Myocyte (in vitro differentiated cells): Measurements from ENCODE around the gene PNKP. TPM values are rescaled to one million over a fixed set of nuclear protein-coding genes. Genes with fewer than 3 reads are reported as not detected.

ENCODE experiments used
- DNase-seq: peaks from one replicate; pipeline ENCODE4 v3.0.0-alpha.2; 2012; ENCODE audit warnings: low read depth
- total RNA-seq: library from RNA; depleted of rRNA; stranded (reverse); fragments of >200 nt; gene quantifications from 2 replicates; pipeline ENCODE4 v1.2.3, GENCODE V29; 2014

PNKP gene
- total RNA-seq, 1 donor from 2014 or later: 31.1 TPM

DNA sequence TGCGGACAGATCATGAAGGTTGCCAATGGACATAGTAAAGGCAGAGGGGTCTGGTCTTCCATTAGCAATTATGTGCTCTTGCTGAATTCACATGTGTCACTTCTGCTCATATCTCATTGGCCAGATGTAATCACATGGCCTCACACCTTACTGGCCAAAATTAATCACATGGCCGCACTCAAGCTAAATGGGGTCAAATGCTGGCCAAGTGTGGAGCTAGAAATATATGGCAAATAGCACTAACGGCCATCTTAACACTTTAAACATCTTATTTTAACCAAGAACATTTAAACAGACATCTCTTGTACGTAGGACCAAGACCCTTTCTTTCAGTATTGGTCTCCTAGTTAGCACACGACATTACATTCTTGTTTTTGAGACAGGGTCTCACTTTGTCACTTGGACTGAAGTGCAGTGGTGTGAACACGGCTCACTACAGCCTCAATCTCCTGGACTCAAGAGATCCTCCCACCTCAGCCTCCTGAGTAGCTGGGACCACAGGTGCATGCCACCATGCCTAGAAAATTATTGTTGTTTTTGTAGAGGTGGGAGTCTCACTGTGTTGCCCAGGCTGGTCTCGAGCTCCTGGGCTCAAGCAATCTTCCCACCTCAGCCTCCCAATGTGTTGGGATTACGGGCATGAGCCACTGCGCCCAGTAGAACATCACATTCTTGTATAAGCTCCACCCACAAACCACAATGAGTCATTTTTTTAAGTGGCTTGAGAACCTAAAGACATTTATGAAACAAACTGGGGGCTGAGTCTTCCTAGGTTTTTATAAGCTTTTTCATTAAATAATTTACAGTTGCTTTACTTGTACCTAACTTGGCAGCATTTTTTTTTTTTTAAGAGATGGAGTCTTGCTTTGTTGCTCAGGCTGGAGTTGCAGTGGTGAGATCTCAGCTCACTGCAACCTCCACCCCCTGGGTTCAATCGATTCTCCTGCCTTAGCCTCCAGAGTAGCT is 19.4 kb downstream of the PNKP start:
- DNase-seq: peak; percentile 56

DNA sequence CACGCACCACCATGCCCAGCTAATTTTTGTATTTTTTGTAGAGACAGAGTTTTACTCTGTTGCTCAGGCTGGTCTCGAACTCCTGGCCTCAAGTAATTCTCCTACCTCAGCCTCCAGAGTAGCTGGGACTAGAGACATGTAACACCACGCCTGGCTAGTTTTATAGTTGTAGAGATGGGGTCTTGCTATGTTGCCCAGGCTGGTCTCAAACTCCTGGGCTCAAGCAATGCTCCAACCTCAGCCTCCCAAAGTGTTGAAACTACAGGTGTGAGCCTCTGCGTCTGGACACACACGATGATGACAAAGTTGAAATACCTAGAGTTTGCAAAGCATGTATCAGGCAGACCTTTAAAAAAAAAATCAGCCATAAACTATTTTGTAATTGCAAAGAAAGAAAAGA is 21.0 kb downstream of the PNKP start:
- DNase-seq: no peak

DNA sequence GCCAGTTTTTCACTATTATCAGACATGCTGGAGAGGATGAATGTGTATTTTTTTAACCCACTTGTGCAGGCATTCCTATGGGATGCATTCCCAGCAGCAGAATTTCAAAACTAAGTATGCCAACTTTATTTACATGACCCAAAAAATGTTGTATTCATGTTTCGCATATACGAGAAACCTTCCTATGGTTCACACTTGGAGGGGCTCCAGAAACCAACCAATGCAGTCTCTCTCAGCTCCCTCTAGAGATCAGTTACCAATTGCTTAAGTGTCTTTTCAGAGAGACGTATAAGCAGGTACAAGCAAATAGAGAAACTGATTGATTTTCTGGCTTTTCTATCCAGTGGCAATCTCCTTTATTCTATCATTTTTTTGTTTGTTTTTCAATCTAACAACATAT is 22.0 kb downstream of the PNKP start:
- DNase-seq: no peak

DNA sequence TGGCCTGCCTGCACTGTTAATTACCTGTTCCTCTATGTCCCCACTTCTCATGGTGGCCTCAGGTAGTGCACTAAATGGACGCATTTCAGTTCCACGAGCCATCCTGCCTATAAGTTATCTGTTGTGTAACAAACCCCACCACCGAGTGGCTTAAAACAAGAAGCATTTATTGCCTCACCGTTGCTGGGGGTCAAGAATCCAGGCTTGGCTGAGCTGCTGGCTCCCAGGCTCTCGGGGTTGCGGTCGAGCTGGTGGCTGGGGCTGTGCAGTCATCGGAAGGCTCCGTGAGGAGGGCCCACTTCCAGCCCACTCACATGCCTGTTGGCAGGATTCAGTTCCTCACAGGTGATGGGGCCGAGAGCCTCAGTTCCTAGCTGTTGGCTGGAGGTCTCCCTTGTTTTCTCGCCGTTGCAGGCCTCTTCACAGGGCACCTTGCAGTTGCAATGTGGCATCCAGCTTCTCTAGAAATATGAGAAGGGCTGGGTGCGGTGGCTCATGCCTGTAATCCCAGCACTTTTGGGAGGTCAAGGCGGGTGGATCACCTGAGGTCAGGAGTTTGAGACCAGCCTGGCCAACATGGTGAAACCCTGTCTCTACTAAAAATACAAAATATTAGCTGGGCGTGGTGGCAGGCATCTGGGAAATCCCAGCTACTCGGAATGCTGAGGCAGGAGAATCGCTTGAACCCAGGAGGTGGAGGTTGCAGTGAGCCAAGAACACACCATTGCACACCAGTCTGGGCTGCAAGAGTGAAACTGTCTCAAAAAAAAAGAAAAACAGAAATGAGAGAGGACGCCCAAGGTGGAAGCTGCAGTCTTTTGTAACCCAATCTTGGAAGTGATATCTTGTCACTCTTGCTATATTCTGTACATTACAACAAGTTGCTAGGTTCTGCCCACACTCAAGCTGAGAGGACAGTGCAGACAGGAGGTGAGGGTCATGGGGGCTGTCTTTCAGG is 23.0 kb downstream of the PNKP start:
- no peak for DNase-seq

DNA sequence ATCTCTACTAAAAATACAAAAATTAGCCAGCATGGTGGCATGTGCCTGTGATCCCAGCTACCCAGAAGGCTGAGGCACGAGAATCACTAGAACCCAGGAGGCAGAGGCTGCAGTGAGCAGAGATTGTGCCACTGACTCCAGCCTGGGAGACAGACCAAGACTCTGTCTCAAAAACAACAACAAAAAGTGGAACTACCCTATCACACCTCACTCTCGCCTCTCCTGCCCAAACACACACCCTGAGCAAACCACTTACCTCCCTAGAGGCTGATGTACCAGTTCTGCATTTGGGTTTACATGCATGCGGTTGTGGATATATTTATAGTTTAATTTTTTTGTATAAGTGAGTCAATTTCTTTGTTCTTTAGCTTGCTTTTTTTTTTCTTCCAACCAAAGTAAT is 24.1 kb downstream of the PNKP start:
- no peak for DNase-seq

DNA sequence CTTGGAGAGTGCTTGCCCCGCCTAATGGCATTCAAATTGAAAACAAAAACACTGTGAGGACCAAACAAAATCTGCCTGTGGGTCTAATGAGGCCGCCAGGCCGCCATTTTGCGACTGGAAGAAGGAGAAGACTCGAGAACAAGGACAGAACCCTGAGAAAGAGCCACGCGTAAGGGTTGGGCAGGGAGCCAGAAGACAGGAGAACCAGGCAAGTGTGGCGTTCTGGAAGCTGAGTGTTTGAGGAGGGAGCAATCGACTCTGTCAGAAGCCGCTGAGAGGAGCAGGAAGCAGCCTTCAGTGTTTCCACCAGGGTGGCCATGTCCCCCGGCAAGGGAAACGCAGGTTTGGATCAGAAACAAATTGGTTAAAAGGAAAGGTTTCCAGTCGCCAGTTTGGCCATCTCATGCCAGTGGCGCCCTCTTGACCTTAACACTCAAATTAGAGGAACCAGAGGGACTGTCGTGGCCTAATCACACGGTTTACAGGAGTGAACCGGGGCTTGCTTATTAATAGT is 26.6 kb downstream of the PNKP start:
- DNase-seq: no peak

DNA sequence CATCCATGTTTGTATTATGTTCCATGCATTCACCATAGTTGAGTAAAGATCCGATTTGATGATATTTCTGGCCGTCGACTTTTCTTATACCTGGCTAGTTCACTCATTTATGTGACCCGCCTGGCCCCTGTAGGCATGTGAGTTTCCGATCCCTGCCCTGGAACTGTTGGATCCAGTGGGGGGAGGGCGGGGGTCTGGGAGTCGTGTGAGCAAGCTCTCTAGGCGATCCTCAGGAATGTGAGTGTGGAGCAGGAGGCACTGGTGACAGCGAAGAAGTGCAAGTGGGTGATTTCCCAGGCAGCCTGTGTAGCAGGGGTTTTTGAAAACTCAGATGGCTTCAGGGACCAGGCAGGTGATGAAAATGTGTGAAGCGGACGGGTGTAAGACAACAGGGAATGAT is 27.1 kb downstream of the PNKP start:
- DNase-seq: no peak

DNA sequence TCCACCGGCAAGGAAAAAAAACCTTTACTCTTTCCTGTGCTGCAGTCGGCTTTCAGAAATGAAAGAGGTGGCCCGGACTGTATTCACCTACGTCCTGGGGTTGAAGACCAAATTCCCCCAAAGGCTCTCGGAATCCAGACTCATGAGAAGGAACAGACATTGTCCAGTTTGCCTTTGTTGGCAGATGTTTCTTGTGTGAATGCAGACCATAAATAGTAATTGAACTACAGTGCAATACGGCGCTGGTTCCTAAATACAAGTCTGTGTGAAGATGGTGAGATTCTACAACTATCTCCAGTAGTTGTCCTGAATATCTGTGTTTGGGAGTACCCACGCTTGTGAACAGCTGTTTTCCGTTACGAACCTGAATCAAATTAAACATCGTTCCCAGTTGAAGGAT is 27.7 kb downstream of the PNKP start:
- no peak for DNase-seq

DNA sequence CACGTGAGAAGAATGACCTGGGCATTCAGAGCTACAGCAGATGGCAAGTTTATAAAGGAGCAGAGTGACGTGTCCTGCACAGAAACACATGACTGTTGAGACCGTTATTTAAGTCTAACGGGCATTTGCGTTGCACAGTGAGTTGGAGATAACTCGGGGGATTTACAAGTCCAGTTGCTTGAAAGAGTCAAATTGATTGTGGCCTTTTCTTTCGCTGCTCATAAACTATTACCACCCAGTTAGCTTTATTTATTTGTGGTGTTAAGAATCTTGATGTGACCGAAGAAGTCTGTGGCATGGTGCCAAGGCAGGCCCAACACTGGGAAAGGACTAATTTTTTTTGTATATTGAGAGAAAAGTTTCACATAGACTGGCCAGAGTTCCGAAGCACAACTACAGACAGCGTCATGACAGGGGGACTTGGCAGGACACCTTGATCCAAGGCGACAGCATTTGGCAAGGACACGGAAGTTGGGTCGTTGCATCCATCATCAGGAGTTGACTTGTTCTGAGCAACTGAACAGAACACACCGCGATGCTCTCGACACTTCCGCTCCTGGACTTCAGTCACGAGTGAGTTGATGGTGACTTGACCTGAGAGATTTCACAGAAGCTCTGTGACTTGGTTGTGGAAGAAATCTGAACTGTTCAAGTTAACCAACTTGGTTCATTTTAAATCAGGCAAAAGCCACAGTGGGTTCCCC is 28.3 kb downstream of the PNKP start:
- DNase-seq: no peak

DNA sequence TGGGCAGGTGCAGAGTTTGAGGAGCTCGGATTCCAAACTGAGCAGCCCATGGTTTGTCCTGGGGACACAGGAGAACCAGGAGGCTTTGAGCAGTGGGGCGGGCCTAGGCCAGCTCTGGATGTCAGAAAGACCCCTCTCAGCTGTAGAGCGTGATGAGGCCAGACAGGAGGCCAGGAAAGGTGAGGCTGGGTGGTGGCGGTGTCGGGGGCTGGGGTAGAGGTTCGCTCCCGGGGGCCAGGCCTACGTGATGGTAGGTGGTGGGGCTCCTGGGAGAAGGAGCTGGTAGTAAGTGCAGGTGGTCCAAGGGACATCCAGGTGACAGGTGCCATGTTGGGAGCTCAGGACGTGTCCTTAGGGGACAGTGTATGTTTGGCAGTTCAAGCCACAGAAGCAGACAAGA is 30.0 kb downstream of the PNKP start:
- DNase-seq: no peak

DNA sequence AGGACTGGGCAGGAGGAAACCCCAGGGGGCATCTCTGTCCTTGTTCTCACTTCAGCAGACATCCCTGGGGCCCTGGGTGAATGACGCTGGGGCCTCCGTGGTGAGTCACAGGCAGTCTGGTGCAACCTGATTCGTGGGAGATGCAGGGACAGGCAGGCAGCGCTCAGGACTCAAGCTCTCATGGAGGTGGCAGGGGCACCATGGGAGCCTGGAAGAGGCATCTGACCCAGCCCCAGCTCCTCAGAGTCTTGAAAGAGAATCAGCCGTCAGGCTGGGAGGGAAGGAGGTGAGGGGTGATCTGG is 30.4 kb downstream of the PNKP start:
- no peak for DNase-seq

DNA sequence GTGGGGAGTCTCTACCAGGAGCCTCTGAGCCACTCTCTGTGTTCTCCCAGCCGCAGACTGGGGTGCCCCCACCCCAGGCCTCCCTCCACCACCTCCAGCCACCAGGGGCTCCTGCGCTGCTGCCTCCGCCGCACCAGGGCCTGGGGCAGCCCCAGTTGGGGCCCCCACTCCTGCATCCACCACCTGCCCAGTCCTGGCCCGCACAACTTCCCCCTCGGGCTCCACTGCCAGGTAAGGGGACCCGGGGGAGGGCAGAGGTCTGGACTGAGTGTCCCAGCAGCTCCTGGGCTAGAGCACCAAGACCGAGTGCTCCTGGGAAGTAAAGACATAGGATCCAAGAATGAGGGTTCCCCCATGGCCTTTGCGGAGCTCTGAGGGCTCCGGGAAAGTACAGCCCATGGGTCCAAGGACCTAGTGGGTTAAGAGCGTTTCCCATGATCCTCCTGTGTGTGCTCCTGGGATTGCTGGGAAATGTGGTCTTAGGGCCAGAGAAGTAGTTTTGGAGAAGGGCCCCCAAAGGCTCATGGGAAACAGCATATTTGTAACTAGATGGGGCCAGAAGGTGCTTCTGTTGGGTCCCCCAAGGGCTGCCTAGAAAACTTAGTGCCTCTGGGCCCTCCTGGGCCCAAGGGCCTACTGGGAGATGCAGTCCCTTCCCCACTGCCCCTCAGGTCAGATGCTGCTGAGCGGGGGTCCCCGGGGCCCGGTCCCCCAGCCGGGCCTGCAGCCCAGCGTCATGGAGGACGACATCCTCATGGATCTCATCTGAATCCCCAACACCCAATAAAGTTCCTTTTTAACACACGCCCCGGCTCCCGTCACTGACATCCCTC is 31.0 kb downstream of the PNKP start:
- DNase-seq: no peak

DNA sequence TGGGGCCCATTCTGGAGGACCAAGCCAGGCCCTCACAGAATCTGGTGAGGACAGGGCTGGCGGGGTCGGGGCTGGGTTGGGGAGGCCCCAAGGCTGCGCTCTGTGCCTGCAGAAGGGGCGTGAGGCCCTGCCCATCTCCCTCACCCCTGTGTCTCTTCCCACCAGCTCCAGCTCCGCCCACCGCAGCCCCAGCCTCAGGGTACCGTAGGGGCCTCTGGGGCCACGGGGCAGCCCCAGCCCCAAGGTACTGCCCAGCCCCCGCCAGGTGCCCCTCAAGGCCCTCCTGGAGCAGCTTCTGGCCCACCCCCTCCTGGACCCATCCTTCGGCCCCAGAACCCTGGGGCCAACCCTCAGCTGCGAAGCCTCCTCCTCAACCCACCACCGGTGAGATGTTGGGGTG is 31.8 kb downstream of the PNKP start:
- DNase-seq: no peak

DNA sequence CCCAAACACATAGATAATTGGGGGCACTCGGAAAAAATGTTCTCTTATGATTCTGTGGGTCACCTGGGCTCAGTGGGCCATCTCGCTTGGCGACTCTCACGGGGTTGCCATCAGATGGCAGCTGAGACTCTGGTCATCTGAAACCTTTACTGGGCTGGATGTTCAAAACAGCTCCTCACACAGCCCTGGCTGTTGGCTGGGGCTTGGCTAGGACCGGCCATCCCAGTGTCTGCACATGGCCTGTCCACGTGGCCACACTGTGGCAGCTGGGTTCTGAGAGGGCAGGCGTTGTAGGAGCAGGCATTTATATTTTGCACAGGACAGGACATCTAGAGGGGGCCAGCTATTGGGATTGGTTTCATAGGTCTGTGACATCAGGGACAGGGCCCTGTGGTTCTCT is 33.8 kb downstream of the PNKP start:
- DNase-seq: peak; percentile 67

DNA sequence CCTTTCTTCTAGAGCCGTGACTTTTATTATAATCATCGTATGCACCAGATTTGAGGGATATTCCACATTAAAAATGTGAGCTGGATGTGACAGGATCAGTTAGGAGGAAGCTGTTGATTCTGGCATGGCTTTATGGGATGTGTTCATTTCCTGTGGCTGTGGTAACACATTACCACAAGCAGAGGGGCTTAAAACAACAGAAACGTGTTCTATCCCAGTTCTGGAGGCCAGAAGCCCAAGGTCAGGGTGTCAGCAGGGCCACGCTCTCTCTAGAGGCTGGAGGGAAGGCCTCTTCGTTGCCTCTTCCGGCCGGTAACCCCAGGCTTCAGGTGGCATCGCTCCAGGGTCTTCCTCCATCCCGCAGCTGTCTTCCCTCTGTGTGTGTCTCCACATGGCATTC is 34.8 kb downstream of the PNKP start:
- peak; percentile 68 for DNase-seq

DNA sequence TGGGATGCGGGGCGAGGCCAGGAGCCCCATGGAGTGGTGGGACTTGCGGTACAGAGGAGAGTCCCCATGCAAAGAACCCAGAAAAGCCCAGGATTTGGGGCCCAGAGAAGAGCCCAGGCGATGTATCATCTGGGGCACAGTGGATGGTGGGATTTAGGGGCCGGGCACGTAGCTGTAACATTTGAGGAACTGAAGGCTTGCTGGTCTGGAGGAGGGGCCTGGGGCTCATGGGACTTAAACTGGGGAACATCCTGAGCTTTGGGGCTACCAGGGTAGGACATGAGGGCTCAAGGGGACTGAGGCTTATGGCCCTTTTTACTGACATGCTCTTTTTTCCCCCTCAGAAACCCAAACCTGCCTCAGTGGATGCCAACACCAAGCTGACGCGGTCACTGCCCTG is 35.8 kb downstream of the PNKP start:
- DNase-seq: no peak

DNA sequence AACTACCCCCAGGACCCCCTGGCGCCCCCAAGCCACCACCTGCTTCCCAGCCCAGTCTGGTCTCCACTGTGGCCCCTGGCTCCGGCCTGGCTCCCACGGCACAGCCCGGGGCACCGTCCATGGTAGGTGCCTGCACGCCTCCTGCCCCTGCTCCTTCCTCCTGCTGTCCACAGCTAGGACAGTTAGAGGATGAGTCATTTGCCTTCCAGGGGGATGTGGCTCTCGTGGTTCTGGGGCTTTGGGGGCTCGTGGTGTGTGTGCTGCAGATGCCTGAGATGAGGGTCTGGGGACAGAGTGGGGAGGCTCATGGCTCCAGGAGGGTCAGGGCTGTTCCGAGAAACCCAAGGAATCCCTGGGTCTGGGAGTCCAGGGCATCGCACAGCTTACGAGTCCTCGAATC is 36.6 kb downstream of the PNKP start:
- peak; percentile 51 for DNase-seq

DNA sequence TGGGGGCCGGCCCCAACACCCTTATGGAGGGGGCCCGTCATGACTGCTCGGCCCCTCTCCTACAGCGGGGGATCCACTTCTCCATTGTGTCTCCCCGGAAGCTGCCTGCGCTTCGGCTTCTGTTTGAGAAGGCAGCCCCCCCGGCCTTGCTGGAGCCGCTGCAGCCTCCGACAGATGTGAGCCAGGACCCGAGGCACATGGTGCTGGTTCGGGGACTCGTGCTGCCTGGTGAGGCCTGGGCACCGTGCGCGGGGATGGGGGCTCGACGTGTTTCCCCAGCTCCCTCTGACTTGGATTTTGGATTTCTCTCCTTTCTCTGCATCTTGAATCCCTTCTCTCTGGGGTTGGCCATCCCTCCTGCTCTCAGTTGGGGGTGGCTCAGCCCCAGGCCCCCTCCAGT is 37.7 kb downstream of the PNKP start:
- DNase-seq: no peak

DNA sequence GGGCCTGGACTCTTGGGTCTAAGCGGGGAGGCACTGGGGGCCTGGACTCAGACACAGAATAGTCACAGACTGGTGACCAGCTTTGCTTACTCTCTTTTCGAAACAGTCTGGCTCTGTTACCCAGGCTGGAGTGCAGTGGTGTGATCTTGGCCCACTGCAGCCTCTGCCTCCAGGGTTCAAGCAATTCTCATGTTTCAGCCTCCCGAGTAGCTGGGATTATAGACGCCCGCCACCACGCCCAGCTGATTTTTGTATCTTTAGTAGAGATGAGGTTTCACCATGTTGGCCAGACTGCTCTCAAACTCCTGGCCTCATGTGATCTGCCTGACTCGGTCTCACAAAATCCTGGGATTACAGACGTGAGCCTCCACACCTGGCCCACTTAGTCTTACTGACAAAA is 38.2 kb downstream of the PNKP start:
- no peak for DNase-seq

DNA sequence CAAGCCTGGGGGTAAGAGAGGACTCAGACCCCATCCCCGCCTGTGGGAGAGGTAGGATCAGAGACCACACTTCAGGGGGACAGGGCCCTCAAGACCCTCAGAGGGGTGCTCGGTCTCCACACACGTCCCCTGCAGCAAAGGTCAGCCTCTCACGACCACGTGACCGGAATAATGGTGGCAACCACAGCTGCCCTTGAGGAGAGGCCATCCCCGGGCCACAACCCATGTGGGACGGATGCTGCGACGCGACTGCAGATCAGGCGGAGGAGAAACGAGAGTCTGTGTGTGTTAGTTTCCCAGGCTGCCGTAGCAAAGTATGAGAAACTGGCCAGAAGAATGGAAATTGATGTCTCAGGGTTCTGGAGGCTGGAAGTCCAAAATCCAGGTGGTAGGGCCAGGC is 40.3 kb downstream of the PNKP start:
- DNase-seq: no peak

DNA sequence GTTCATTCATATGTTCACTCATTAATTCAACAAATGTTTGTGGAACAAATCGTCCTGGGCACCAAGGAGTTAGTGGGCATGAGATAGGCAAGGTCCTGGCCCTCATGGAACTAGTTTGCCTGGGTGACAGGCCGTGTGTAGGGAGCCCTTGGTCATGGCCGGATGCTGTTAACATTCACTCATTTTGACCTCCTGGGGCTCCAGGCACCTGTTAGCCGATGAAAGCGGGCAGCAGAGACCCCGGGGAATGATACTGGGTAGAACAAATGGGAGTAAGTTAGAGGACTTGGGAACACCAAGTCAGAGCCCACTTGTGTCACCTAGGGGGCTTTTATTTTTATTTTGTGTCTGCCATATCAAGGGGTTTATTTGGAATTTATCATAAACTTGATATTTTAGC is 42.7 kb downstream of the PNKP start:
- DNase-seq: no peak
